ENCODE data around the gene FNDC11.

The FNDC11 gene

GRCh38 chr20:63522091-63522868, 31.7 kb upstream of the FNDC11 start:
- Mint-ChIP-seq H3K9me3 (no peaks in the 10 kb centered on the region), H3K27me3 (ENCODE audit: low read depth) (peaks cover 4% of the 10 kb centered on the region), H3K36me3 (ENCODE audit: low read depth) (peaks cover 13% of the 10 kb centered on the region), H3K4me3 (peak overlapping the region; percentile 79 to 91 (median 81)), H3K27ac (no peak overlapping the region), H3K4me1 (peaks cover 12% of the 10 kb centered on the region)
- TF ChIP-seq, protein P1, sequence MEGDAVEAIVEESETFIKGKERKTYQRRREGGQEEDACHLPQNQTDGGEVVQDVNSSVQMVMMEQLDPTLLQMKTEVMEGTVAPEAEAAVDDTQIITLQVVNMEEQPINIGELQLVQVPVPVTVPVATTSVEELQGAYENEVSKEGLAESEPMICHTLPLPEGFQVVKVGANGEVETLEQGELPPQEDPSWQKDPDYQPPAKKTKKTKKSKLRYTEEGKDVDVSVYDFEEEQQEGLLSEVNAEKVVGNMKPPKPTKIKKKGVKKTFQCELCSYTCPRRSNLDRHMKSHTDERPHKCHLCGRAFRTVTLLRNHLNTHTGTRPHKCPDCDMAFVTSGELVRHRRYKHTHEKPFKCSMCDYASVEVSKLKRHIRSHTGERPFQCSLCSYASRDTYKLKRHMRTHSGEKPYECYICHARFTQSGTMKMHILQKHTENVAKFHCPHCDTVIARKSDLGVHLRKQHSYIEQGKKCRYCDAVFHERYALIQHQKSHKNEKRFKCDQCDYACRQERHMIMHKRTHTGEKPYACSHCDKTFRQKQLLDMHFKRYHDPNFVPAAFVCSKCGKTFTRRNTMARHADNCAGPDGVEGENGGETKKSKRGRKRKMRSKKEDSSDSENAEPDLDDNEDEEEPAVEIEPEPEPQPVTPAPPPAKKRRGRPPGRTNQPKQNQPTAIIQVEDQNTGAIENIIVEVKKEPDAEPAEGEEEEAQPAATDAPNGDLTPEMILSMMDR (IDR thresholded peaks at IDR 0.05; ENCODE audit: unreplicated experiment in 3 of 3), result no peak

GRCh38 chr20:63522981-63523611, 30.9 kb upstream of the FNDC11 start:
- TF ChIP-seq, protein P1 (IDR thresholded peaks at IDR 0.05; ENCODE audit: unreplicated experiment in 3 of 3), result no peak
- H3K9me3 Mint-ChIP-seq, result no peaks in the 10 kb centered on the region
- peaks cover 13% of the 10 kb centered on the region for H3K36me3 Mint-ChIP-seq (ENCODE audit: low read depth)
- peaks cover 12% of the 10 kb centered on the region for H3K4me1 Mint-ChIP-seq
- peak overlapping the region; percentile 79 to 91 (median 81) for H3K4me3 Mint-ChIP-seq
- peaks cover 3% of the 10 kb centered on the region for H3K27me3 Mint-ChIP-seq (ENCODE audit: low read depth)
- H3K27ac Mint-ChIP-seq, result no peak overlapping the region

DNA sequence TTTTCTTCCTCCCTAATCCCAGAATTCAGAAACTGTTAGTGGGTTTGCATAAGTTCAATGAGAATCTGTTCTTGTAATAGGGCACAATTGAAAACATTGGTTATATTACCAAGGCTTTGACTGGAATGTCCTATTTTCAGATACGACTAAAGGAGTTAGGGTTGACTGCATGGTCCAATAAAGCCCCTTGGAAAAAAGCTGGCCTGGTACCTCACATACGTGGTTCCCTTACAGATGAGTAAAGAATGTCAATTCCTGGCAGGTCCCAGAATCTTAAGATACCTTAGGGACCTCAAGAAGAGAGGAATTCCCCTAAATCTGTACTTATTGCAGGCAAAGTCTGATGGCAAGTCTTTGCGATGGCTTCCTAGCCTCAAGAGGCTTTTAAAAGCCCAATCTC, 28.8 kb upstream of the FNDC11 start:
- H3K9me3 Mint-ChIP-seq, result no peaks in the 10 kb centered on the region
- peak overlapping the region in 1 of 3 experiments; percentile 69 for H3K27ac Mint-ChIP-seq
- TF ChIP-seq, protein P1 (IDR thresholded peaks at IDR 0.05; ENCODE audit: unreplicated experiment in 3 of 3), result no peak
- peaks cover 13% of the 10 kb centered on the region for H3K36me3 Mint-ChIP-seq (ENCODE audit: low read depth)
- H3K4me3 Mint-ChIP-seq, result peak overlapping the region; percentile 54 to 76 (median 56)
- H3K27me3 Mint-ChIP-seq (ENCODE audit: low read depth), result no peaks in the 10 kb centered on the region
- peaks cover 7% of the 10 kb centered on the region for H3K4me1 Mint-ChIP-seq

GRCh38 chr20:63525971-63526370, 28.0 kb upstream of the FNDC11 start:
- Mint-ChIP-seq H3K27ac (no peak overlapping the region), H3K27me3 (ENCODE audit: low read depth) (peaks cover 3% of the 10 kb centered on the region), H3K36me3 (ENCODE audit: low read depth) (peaks cover 13% of the 10 kb centered on the region), H3K9me3 (no peaks in the 10 kb centered on the region), H3K4me3 (no peak overlapping the region), H3K4me1 (peaks cover 7% of the 10 kb centered on the region)
- TF ChIP-seq, protein P1 (IDR thresholded peaks at IDR 0.05; ENCODE audit: unreplicated experiment in 3 of 3), result no peak

DNA sequence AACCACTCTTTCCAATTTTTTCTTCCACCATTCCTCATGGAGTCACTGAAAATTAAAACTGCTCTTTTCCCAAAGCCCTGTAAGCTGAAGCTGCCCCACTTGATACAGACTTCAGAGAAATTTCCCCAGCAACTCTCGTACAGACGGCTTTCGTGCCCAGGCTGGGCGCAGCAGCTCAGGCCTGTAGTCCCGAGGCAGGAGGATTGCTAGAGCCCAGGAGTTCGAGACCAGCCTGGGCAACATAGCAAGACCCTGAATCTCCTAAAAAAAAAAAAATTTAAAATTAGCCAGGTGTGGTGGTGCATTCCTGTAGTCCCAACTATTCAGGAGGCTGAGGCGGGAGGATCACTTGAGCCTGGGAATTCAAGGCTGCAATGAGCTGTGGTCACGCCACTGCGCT, 26.8 kb upstream of the FNDC11 start:
- no peak overlapping the region for H3K27ac Mint-ChIP-seq
- H3K4me1 Mint-ChIP-seq, result peaks cover 7% of the 10 kb centered on the region
- peaks cover 13% of the 10 kb centered on the region for H3K36me3 Mint-ChIP-seq (ENCODE audit: low read depth)
- TF ChIP-seq, protein P1 (IDR thresholded peaks at IDR 0.05; ENCODE audit: unreplicated experiment in 3 of 3), result no peak
- no peaks in the 10 kb centered on the region for H3K9me3 Mint-ChIP-seq
- peaks cover 4% of the 10 kb centered on the region for H3K27me3 Mint-ChIP-seq (ENCODE audit: low read depth)
- peak overlapping the region in 1 of 3 experiments; percentile 19 for H3K4me3 Mint-ChIP-seq

All from nephron (organoid).